GM10847 (cell line): ENCODE measurements around the gene ASPHD2.

Experiments used
- POLR2A ChIP-seq: IDR thresholded peaks from 2 replicates; pipeline ENCODE4 v1.6.1; 2011; ENCODE audit not compliant: insufficient read length; ENCODE audit errors: extremely low read depth

Gene ASPHD2

GRCh38 chr22:26428515-26429457 is at the start of gene ASPHD2:
ASPHD2 (plus strand) TSS chr22:26429260; CDS start chr22:26433616, 4,356 bp downstream.
- peak; percentile 75 for TF ChIP-seq POLR2A

GRCh38 chr22:26380072-26380830 is 48.8 kb upstream of the ASPHD2 start:
- no peak for TF ChIP-seq POLR2A

- TF ChIP-seq POLR2A = no peak
Measured at GRCh38 chr22:26382782-26383181, 46.3 kb upstream of the ASPHD2 start.

GRCh38 chr22:26383968-26384556 is 45.0 kb upstream of the ASPHD2 start:
- no peak for TF ChIP-seq POLR2A

GRCh38 chr22:26385164-26385563 is 43.9 kb upstream of the ASPHD2 start:
- TF ChIP-seq POLR2A = no peak

GRCh38 chr22:26389125-26389524 is 39.9 kb upstream of the ASPHD2 start:
- TF ChIP-seq POLR2A = no peak

- no peak for TF ChIP-seq POLR2A
Measured at GRCh38 chr22:26391091-26391490, 38.0 kb upstream of the ASPHD2 start.

GRCh38 chr22:26391623-26392022 is 37.4 kb upstream of the ASPHD2 start:
- TF ChIP-seq POLR2A = no peak

GRCh38 chr22:26393929-26394328 is 35.1 kb upstream of the ASPHD2 start:
- TF ChIP-seq POLR2A = no peak

- TF ChIP-seq POLR2A = no peak
Measured at GRCh38 chr22:26394777-26395176, 34.3 kb upstream of the ASPHD2 start.

GRCh38 chr22:26395926-26396325 is 33.1 kb upstream of the ASPHD2 start:
- TF ChIP-seq POLR2A = no peak

GRCh38 chr22:26398741-26399153 is 30.3 kb upstream of the ASPHD2 start:
- no peak for TF ChIP-seq POLR2A

GRCh38 chr22:26399289-26399688 is 29.8 kb upstream of the ASPHD2 start:
- TF ChIP-seq POLR2A = no peak

GRCh38 chr22:26401726-26402125 is 27.3 kb upstream of the ASPHD2 start:
- TF ChIP-seq POLR2A = no peak

- no peak for TF ChIP-seq POLR2A
Measured at GRCh38 chr22:26404851-26405421, 24.1 kb upstream of the ASPHD2 start.
